ENCODE measurements around the gene FAM171A2. TPM values are rescaled to one million over a fixed set of nuclear protein-coding genes. Genes with fewer than 3 reads are reported as not detected.
"Not testable (repeated sequence)": the region's sequence is repeated elsewhere in the genome, so short reads cannot be mapped to it uniquely, and the experiment has no call there.

Gene FAM171A2
- total RNA-seq, 2 donors from 2014 or later, result 0.63 TPM; not detected in 1

DNA sequence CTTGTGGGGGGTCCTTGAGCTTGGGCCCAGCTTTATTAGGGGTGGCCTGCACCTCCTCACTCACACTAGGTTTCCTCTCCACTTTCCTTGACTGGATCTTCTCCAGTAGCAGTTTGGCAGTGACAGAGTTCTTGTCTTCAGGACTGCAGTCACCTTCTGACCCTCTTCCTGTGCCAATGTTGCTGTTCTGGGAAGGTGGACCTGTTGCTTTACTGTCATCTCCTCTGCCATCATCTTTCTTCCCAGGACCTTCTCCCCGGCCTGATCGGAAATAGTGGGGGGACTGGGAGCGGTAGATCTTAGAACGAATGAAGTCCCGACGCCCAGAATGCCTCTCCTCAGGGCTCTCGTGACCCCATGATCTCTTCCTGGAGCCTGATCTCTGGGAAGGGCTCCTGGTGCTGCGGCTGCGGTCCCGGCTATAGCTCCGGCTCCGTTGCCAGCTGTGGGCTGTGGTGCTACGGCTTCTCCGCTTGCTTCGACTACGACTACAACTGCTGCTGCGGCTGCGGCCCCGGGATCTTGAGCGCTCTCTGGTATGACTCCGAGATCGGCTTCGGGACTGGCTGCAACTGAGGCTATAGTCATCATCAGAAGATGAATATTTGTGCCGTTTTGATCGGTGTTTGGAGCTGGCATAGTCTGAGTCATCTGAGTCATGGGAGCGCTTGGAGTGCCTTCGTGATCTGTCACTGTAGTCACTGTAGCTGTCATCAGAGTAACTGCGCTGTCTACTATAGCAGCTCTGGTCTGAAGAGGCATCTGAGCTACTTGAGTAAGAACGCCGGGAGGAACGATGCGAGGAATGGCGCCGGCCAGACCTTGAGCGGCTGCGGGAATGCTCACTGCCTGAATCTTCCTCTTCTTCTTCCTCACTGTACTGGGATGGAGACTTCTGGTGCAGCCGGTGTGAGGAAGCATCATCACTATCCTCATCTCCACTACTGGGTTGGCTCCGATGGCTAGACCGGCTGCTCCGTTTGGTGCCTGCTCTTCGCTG, 35.3 kb upstream of the FAM171A2 start:
- ATAC-seq (ENCODE audit: insufficient number of reproducible peaks, low FRiP score, low read depth), result no peak
- H3K9me3 ChIP-seq, result no peaks in the 10 kb centered on the region
- H3K36me3 ChIP-seq, result peaks cover 37% of the 10 kb centered on the region
- H3K4me3 ChIP-seq, result no peak overlapping the region
- no peaks in the 10 kb centered on the region for H3K4me1 ChIP-seq (ENCODE audit: control insufficient read depth in 1 of 2, low read depth in 2 of 2)
- no peak for DNase-seq (ENCODE audit: low spot score)
- no peak for TF ChIP-seq CTCF (IDR thresholded peaks at IDR 0.05)
- no peaks in the 10 kb centered on the region for H3K27me3 ChIP-seq (replicated peaks; ENCODE audit: insufficient read depth)
- no peak overlapping the region for H3K27ac ChIP-seq

- Histone ChIP-seq H3K36me3 (peaks cover 29% of the 10 kb centered on the region), H3K4me3 (no peak overlapping the region), H3K9me3 (no peaks in the 10 kb centered on the region), H3K27ac (no peak overlapping the region), H3K4me1 (ENCODE audit: control insufficient read depth in 1 of 2, low read depth in 2 of 2) (peaks cover 0 to 5% of the 10 kb centered on the region in 2 donors), H3K27me3 (replicated peaks; ENCODE audit: insufficient read depth) (no peaks in the 10 kb centered on the region)
- DNase-seq (ENCODE audit: low spot score) (no peak), ATAC-seq (ENCODE audit: insufficient number of reproducible peaks, low FRiP score, low read depth) (no peak)
- TF ChIP-seq CTCF (IDR thresholded peaks at IDR 0.05), result no peak
Measured at GRCh38 chr17:44397479-44398440, 34.1 kb upstream of the FAM171A2 start.

DNA sequence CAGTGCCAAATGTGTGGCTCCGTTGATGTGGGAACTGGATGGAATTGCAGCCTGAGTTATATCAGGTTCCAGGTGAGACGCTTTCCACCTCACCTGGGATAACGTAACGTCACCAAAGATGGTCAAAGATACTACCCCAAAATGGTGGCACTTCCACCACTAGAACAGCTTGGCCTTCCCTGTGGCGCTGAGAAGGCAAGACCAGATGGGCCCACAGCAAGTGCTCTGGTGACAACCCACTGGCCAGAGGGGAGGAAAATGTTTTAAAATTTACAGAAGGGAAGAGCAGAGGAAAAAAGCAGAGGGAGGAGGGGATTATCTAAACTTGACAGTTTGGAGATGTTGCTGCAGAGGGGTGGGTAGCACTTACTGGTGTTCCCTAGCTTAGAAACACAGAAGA, 33.3 kb upstream of the FAM171A2 start:
- Histone ChIP-seq H3K36me3 (peaks cover 29% of the 10 kb centered on the region), H3K9me3 (no peaks in the 10 kb centered on the region), H3K4me1 (ENCODE audit: control insufficient read depth in 1 of 2, low read depth in 2 of 2) (peaks cover 0 to 5% of the 10 kb centered on the region in 2 donors), H3K27ac (no peak overlapping the region), H3K4me3 (no peak overlapping the region), H3K27me3 (replicated peaks; ENCODE audit: insufficient read depth) (no peaks in the 10 kb centered on the region)
- no peak for DNase-seq (ENCODE audit: low spot score)
- ATAC-seq (ENCODE audit: insufficient number of reproducible peaks, low FRiP score, low read depth), result no peak
- no peak for TF ChIP-seq CTCF (IDR thresholded peaks at IDR 0.05)

DNA sequence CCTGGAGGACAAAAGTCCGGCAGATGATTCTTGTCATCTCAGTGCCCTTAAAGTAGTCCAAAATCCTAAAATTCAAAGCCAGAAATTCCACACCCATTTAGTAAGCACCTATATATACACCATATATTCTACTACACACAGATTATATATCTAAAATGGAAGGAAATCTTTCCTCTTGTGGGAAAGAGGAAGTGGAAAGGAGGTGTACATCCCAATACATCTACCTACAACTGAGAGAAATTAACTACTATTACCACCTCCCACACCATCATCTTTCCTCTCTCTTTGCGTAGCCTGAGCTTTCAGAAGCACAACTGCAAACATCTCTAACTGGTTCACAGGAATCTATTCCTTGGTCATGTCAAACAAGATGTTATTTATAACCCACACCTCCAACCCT, 31.2 kb upstream of the FAM171A2 start:
- Histone ChIP-seq H3K9me3 (no peaks in the 10 kb centered on the region), H3K27ac (no peak overlapping the region), H3K4me1 (ENCODE audit: control insufficient read depth in 1 of 2, low read depth in 2 of 2) (peaks cover 0 to 5% of the 10 kb centered on the region in 2 donors), H3K4me3 (no peak overlapping the region), H3K36me3 (peaks cover 15% of the 10 kb centered on the region), H3K27me3 (replicated peaks; ENCODE audit: insufficient read depth) (no peaks in the 10 kb centered on the region)
- ATAC-seq (ENCODE audit: insufficient number of reproducible peaks, low FRiP score, low read depth), result no peak
- DNase-seq (ENCODE audit: low spot score), result no peak
- no peak for TF ChIP-seq CTCF (IDR thresholded peaks at IDR 0.05)

DNA sequence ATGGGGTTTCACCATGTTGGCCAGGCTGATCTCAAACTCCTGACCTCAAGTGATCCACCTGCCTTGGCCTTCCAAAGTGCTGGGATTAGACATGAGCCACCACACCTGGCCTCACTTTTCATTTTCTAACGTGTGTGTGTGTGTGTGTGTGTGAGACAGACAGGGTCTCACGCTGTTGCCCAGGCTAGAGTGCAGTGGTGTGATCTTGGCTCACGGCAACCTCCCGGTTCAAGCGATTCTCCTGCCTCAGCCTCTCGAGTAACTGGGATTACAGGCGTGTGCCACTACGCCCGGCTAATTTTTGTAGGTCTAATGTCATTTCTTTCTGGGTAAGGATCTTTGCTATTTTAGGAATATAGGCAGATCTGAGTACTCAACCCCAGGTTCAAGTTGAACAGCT, 30.5 kb upstream of the FAM171A2 start:
- H3K4me3 ChIP-seq; H3K36me3 ChIP-seq; H3K27ac ChIP-seq; ATAC-seq (ENCODE audit: insufficient number of reproducible peaks, low FRiP score, low read depth); DNase-seq (ENCODE audit: low spot score); H3K4me1 ChIP-seq (ENCODE audit: control insufficient read depth in 1 of 2, low read depth in 2 of 2); H3K9me3 ChIP-seq; H3K27me3 ChIP-seq (replicated peaks; ENCODE audit: insufficient read depth): not testable (repeated sequence)

All from thoracic aorta (tissue), 2 donors.